ENCODE results near the gene ZNF362. TPM values are rescaled to one million over a fixed set of nuclear protein-coding genes. Genes with fewer than 3 reads are reported as not detected.

The ZNF362 gene
- total and polyA plus RNA-seq, 4 donors: 2.3 to 6.3 (median 5.4) TPM

DNA sequence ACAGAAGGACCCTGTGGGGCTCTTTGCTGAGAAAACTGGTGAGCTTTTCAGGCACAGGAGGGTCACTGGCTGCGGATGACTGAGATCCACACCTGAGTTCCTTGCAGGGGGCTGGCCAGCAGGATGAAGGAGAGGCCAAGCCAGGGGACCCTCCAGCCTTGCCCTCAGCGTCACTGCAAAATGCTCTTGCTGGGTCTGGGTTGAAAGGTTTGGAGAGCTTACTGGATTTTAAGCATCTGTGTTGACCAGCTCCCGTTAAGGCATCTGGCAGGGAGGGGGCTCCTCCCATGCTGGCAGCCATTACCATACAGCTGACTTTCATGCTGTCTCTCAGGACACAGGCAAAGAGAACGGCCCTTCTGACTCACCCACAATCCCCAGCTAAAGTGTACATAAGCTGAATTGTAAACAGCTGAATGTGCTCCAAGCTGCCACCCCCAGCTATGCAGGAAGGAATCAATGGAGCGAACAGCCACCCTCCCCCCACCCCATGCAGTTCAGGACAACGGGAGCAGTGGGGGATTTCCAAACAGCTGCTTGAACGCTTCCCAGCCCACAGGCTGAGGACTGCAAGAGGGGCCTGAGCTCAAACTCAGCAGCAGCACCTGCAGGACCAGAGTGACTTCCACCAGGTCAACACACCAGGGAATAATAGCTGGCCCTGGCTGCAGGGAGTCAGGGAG lies 85.9 kb downstream of the ZNF362 start:
- H3K4me3 ChIP-seq (ENCODE audit: low read depth in 1 of 3, low read length in 3 of 3): peak overlapping the region in 1 of 3 donors; percentile 13
- H3K9ac ChIP-seq (ENCODE audit: low read depth in 1 of 2, low read length in 2 of 2): peak overlapping the region; percentile 17 to 21
- H3K27ac ChIP-seq (ENCODE audit: low read depth in 1 of 2, low read length in 2 of 2): peak overlapping the region; percentile 97 to 99
- WGBS: 14% methylated on average over 7 of the region's 7 CpGs
- H3K4me1 ChIP-seq (ENCODE audit: control insufficient read depth in 4 of 4, insufficient read depth in 4 of 4, low read length in 3 of 4): peaks cover 37 to 98% (median 80%) of the 10 kb centered on the region in 4 donors
- H3K27me3 ChIP-seq (ENCODE audit: control insufficient read depth in 4 of 4, insufficient read depth in 4 of 4, low read length in 3 of 4): no peaks in the 10 kb centered on the region
- no peaks in the 10 kb centered on the region for H3K9me3 ChIP-seq (ENCODE audit: control insufficient read depth in 4 of 4, low read length in 3 of 4)
- peak; percentile 71 for DNase-seq (ENCODE audit: low spot score)
- TF ChIP-seq JUND (IDR thresholded peaks at IDR 0.05): peak; percentile 94 to 97
- no peak for TF ChIP-seq TAF1 (conservative IDR thresholded peaks at IDR 0.05)
- peak; percentile 82 to 95 for TF ChIP-seq RXRA (IDR thresholded peaks at IDR 0.05)
- peak; percentile 97 for TF ChIP-seq YY1 (IDR thresholded peaks at IDR 0.05)
- TF ChIP-seq, protein P1, sequence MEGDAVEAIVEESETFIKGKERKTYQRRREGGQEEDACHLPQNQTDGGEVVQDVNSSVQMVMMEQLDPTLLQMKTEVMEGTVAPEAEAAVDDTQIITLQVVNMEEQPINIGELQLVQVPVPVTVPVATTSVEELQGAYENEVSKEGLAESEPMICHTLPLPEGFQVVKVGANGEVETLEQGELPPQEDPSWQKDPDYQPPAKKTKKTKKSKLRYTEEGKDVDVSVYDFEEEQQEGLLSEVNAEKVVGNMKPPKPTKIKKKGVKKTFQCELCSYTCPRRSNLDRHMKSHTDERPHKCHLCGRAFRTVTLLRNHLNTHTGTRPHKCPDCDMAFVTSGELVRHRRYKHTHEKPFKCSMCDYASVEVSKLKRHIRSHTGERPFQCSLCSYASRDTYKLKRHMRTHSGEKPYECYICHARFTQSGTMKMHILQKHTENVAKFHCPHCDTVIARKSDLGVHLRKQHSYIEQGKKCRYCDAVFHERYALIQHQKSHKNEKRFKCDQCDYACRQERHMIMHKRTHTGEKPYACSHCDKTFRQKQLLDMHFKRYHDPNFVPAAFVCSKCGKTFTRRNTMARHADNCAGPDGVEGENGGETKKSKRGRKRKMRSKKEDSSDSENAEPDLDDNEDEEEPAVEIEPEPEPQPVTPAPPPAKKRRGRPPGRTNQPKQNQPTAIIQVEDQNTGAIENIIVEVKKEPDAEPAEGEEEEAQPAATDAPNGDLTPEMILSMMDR (IDR thresholded peaks at IDR 0.05; ENCODE audit: low read depth, low read length, missing input control): no peak
- peak; percentile 65 to 82 for TF ChIP-seq HNF4A (conservative IDR thresholded peaks at IDR 0.05)
- peak; percentile 100 for TF ChIP-seq FOXA2 (IDR thresholded peaks at IDR 0.05)
- TF ChIP-seq, protein P2, sequence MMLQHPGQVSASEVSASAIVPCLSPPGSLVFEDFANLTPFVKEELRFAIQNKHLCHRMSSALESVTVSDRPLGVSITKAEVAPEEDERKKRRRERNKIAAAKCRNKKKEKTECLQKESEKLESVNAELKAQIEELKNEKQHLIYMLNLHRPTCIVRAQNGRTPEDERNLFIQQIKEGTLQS (IDR thresholded peaks at IDR 0.05): peak; percentile 73
- TF ChIP-seq GABPA (IDR thresholded peaks at IDR 0.05 in 1 of 2, conservative IDR thresholded peaks at IDR 0.05 in 1 of 2): peak in 1 of 2 donors; percentile 65
- TF ChIP-seq FOXA1 (IDR thresholded peaks at IDR 0.05): peak; percentile 100
- peak; percentile 43 to 87 for TF ChIP-seq EGR1 (IDR thresholded peaks at IDR 0.05; ENCODE audit: low read depth in 2 of 2)
- peak; percentile 45 for TF ChIP-seq NR2F2 (IDR thresholded peaks at IDR 0.05)
- TF ChIP-seq, protein P3, sequence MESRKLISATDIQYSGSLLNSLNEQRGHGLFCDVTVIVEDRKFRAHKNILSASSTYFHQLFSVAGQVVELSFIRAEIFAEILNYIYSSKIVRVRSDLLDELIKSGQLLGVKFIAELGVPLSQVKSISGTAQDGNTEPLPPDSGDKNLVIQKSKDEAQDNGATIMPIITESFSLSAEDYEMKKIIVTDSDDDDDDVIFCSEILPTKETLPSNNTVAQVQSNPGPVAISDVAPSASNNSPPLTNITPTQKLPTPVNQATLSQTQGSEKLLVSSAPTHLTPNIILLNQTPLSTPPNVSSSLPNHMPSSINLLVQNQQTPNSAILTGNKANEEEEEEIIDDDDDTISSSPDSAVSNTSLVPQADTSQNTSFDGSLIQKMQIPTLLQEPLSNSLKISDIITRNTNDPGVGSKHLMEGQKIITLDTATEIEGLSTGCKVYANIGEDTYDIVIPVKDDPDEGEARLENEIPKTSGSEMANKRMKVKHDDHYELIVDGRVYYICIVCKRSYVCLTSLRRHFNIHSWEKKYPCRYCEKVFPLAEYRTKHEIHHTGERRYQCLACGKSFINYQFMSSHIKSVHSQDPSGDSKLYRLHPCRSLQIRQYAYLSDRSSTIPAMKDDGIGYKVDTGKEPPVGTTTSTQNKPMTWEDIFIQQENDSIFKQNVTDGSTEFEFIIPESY (IDR thresholded peaks at IDR 0.05): peak; percentile 88
- TF ChIP-seq HNF4G (IDR thresholded peaks at IDR 0.05): no peak
- TF ChIP-seq, protein P4, sequence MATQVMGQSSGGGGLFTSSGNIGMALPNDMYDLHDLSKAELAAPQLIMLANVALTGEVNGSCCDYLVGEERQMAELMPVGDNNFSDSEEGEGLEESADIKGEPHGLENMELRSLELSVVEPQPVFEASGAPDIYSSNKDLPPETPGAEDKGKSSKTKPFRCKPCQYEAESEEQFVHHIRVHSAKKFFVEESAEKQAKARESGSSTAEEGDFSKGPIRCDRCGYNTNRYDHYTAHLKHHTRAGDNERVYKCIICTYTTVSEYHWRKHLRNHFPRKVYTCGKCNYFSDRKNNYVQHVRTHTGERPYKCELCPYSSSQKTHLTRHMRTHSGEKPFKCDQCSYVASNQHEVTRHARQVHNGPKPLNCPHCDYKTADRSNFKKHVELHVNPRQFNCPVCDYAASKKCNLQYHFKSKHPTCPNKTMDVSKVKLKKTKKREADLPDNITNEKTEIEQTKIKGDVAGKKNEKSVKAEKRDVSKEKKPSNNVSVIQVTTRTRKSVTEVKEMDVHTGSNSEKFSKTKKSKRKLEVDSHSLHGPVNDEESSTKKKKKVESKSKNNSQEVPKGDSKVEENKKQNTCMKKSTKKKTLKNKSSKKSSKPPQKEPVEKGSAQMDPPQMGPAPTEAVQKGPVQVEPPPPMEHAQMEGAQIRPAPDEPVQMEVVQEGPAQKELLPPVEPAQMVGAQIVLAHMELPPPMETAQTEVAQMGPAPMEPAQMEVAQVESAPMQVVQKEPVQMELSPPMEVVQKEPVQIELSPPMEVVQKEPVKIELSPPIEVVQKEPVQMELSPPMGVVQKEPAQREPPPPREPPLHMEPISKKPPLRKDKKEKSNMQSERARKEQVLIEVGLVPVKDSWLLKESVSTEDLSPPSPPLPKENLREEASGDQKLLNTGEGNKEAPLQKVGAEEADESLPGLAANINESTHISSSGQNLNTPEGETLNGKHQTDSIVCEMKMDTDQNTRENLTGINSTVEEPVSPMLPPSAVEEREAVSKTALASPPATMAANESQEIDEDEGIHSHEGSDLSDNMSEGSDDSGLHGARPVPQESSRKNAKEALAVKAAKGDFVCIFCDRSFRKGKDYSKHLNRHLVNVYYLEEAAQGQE (IDR thresholded peaks at IDR 0.05): peak; percentile 84
- peak; percentile 35 to 55 for TF ChIP-seq RAD21 (IDR thresholded peaks at IDR 0.05)
- TF ChIP-seq SP1 (IDR thresholded peaks at IDR 0.05): peak; percentile 90
- TF ChIP-seq, protein P5, sequence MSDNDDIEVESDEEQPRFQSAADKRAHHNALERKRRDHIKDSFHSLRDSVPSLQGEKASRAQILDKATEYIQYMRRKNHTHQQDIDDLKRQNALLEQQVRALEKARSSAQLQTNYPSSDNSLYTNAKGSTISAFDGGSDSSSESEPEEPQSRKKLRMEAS (IDR thresholded peaks at IDR 0.05): peak; percentile 97
- H3K36me3 ChIP-seq (ENCODE audit: control insufficient read depth in 4 of 4, insufficient read depth in 3 of 4, low read depth in 1 of 4, low read length in 3 of 4): no peaks in the 10 kb centered on the region

All from liver (tissue), 9 donors.